Adipocyte (in vitro differentiated cells): ENCODE results near the gene AHNAK.
A peak's percentile ranks its signal among the peaks of the same experiment; 100 is the strongest.

Experiments
- DNase-seq: peaks from one replicate; pipeline ENCODE4 v3.0.0-alpha.2; 2015; ENCODE audit warnings: low read depth
- H3K27me3 ChIP-seq: replicated peaks from 2 replicates; pipeline ENCODE4 v1.7.0; 2013; ENCODE audit warnings: mild to moderate bottlenecking, low read length, moderate library complexity; ENCODE audit not compliant: control insufficient read depth, insufficient read depth
- H3K36me3 ChIP-seq: 2 replicates; pipeline ENCODE4 v1.7.0; 2013; ENCODE audit warnings: low read length, mild to moderate bottlenecking, moderate library complexity; ENCODE audit not compliant: control insufficient read depth, insufficient read depth, severe bottlenecking
- H3K4me1 ChIP-seq: 2 replicates; pipeline ENCODE4 v1.7.0; 2013; ENCODE audit warnings: mild to moderate bottlenecking, low read length, moderate library complexity; ENCODE audit not compliant: control insufficient read depth, insufficient read depth
- H3K4me3 ChIP-seq: 2 replicates; pipeline ENCODE4 v1.7.0; 2013; ENCODE audit warnings: mild to moderate bottlenecking, low read length, moderate library complexity
- H3K9ac ChIP-seq: 2 replicates; pipeline ENCODE4 v1.7.0; 2013; ENCODE audit warnings: mild to moderate bottlenecking, low read length, moderate library complexity
- H3K9me3 ChIP-seq: 2 replicates; pipeline ENCODE4 v1.7.0; 2013; ENCODE audit warnings: mild to moderate bottlenecking, low read length, moderate library complexity; ENCODE audit not compliant: control insufficient read depth

AHNAK gene

GRCh38 chr11:62463121-62463542, 83.5 kb downstream of the AHNAK start:
- Histone ChIP-seq H3K9ac (no peak overlapping the region), H3K9me3 (no peaks in the 10 kb centered on the region), H3K4me1 (peaks cover 32% of the 10 kb centered on the region), H3K36me3 (no peaks in the 10 kb centered on the region), H3K27me3 (no peaks in the 10 kb centered on the region), H3K4me3 (no peak overlapping the region)
- DNase-seq: no peak

- H3K27me3 ChIP-seq: no peaks in the 10 kb centered on the region
- no peaks in the 10 kb centered on the region for H3K36me3 ChIP-seq
- DNase-seq: no peak
- H3K4me1 ChIP-seq: peaks cover 35% of the 10 kb centered on the region
- peak overlapping the region; percentile 5 for H3K9ac ChIP-seq
- no peaks in the 10 kb centered on the region for H3K9me3 ChIP-seq
- no peak overlapping the region for H3K4me3 ChIP-seq
Measured at GRCh38 chr11:62462508-62462892, 84.1 kb downstream of the AHNAK start.

- peak; percentile 15 for DNase-seq
- Histone ChIP-seq H3K9me3 (no peaks in the 10 kb centered on the region), H3K9ac (peak overlapping the region; percentile 5), H3K4me3 (no peak overlapping the region), H3K4me1 (peaks cover 37% of the 10 kb centered on the region), H3K36me3 (no peaks in the 10 kb centered on the region), H3K27me3 (no peaks in the 10 kb centered on the region)
Measured at GRCh38 chr11:62461740-62462507, 84.7 kb downstream of the AHNAK start.

DNA sequence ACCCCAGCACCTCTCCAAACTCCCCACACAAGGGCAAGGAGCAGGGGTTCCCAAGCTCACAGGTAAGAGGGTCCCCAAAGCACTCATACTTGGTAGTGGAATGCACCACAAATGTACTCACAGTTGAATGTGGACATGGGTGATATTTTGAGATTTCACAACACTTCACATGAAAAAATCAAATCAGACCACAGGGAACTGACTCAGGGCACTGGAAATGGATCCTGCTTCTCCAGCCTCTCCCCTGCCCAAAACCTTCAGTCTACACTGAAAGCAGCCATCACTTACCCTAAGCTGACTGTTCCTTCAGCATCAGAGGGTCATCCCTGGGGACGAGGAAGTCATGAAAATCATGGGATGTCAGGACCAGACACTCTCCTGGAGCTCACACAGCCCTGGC, 87.5 kb downstream of the AHNAK start:
- no peaks in the 10 kb centered on the region for H3K9me3 ChIP-seq
- H3K27me3 ChIP-seq: no peaks in the 10 kb centered on the region
- peaks cover 37% of the 10 kb centered on the region for H3K4me1 ChIP-seq
- DNase-seq: peak; percentile 68
- no peak overlapping the region for H3K4me3 ChIP-seq
- no peaks in the 10 kb centered on the region for H3K36me3 ChIP-seq
- peak overlapping the region; percentile 23 for H3K9ac ChIP-seq

- no peak overlapping the region for H3K4me3 ChIP-seq
- H3K9ac ChIP-seq: peak overlapping the region; percentile 23
- H3K27me3 ChIP-seq: no peaks in the 10 kb centered on the region
- DNase-seq: peak; percentile 15
- peaks cover 37% of the 10 kb centered on the region for H3K4me1 ChIP-seq
- no peaks in the 10 kb centered on the region for H3K9me3 ChIP-seq
- H3K36me3 ChIP-seq: no peaks in the 10 kb centered on the region
Measured at GRCh38 chr11:62458212-62459002, 88.2 kb downstream of the AHNAK start.

- Histone ChIP-seq H3K4me3 (no peak overlapping the region), H3K9me3 (no peaks in the 10 kb centered on the region), H3K4me1 (peaks cover 33% of the 10 kb centered on the region), H3K36me3 (no peaks in the 10 kb centered on the region), H3K9ac (no peak overlapping the region), H3K27me3 (no peaks in the 10 kb centered on the region)
- DNase-seq: no peak
Measured at GRCh38 chr11:62457478-62457877, 89.1 kb downstream of the AHNAK start.

DNA sequence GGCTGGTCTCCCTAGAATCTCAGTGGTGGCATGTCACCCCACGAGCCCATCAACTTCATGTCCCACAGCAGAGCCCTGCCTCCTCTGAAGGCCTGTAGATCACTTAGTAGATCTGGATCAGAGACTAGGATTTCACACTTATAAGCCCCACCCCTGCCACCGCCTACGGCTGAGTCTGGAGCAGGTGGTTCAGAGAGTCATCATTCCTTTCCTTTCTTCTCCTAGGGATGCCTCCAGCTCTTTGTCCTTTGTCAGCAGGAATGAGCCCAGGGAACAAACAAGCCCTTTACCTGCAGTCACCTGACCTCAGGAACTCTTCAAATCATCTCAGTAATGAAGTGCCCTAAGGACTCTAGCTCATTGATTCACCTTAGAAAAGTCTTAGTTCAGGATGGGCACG, 90.0 kb downstream of the AHNAK start:
- Histone ChIP-seq H3K9me3 (no peaks in the 10 kb centered on the region), H3K4me3 (no peak overlapping the region), H3K9ac (no peak overlapping the region), H3K27me3 (no peaks in the 10 kb centered on the region), H3K4me1 (peaks cover 25% of the 10 kb centered on the region), H3K36me3 (no peaks in the 10 kb centered on the region)
- no peak for DNase-seq

DNA sequence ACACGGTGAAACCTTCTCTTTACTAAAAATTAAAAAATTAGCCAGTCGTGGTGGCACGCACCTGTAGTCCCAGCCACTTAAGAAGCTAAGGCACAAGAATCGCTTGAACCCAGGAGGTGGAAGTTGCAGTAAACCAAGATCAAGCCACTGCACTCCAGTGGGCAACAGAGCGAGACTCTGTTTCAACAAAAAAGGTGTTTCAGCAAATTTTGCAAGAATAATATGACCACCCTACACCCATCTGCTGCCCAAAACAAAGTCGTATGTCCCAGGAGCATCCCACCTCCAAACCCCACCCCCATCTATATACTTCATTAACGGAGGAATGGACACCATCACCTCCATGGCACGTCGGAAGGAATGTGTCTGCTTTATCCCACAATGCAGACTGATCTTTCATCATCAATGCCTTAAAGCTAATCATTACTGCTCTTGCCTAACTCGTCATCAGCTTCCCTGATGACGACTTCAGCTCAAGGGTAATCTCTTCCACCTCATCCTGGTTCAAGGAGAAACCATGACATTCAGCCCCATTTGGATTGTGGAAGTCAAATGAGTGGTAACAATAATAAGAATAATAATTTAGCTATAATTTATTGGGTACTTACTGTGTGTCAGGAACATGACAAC, 93.7 kb downstream of the AHNAK start:
- no peak for DNase-seq
- Histone ChIP-seq H3K4me1 (peaks cover 4% of the 10 kb centered on the region), H3K9ac (no peak overlapping the region), H3K4me3 (no peak overlapping the region), H3K9me3 (no peaks in the 10 kb centered on the region), H3K27me3 (no peaks in the 10 kb centered on the region), H3K36me3 (no peaks in the 10 kb centered on the region)

DNA sequence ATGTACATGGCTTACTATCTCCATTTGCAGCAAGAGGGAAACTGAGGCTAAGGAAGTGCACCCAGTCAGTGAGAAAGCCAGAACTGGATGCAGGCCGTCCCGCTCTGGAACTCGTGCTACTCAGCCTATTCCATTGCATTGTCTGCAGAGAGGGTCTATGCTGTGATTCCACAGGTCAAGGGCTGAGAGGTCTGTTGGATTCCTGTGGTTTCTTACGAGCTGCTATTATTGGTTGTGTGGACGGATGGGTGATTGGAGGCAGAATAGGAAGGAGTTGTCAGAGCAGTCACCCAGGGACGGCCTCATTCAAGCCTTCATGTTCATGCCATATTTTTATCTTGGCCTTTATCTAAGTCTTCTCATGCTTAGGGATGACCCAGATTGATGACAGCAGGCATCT, 94.3 kb downstream of the AHNAK start:
- no peaks in the 10 kb centered on the region for H3K27me3 ChIP-seq

GRCh38 chr11:62451241-62451621, 95.4 kb downstream of the AHNAK start:
- Histone ChIP-seq H3K9ac (no peak overlapping the region), H3K27me3 (no peaks in the 10 kb centered on the region), H3K36me3 (no peaks in the 10 kb centered on the region), H3K4me1 (peaks cover 1% of the 10 kb centered on the region), H3K4me3 (no peak overlapping the region), H3K9me3 (no peaks in the 10 kb centered on the region)
- DNase-seq: no peak

More for the DNA sequence above, 94.3 kb downstream of the AHNAK start:
- no peak for DNase-seq
- H3K4me1 ChIP-seq: peaks cover under 1% of the 10 kb centered on the region
- H3K9me3 ChIP-seq: no peaks in the 10 kb centered on the region
- no peaks in the 10 kb centered on the region for H3K36me3 ChIP-seq
- no peak overlapping the region for H3K9ac ChIP-seq
- H3K4me3 ChIP-seq: no peak overlapping the region

DNA sequence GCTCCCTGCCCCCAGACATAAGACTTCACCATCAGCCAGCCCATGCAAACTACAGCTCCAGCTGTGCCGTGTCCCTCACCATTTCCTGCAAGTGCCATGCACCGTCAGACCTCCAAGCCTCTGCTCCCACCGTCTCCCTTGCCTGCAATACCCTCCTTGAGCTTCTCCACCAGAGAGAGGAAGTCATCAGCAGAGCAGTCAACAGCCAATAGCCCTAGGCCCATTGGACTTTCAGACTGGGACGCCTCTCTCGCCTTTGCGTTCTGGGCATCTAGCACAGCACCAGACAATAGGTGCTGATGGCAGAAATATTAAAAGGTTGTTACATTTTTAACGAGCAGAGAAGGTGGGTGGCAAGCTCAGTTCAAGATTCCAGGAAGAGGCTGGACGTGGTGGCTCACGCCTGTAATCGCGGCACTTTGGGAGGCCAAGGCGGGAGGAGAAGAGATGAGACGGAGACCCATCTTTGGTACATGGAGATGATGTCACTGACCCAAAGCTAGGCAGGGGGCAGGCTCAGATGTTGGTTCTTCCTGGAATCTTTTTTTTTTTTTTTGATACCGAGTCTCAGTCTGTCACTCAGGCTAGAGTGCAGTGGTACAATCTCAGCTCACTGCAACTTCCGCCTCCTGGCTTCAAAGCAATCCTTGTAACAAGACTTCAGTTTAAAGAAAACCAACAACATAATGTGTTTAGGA, 95.9 kb downstream of the AHNAK start:
- Histone ChIP-seq H3K36me3 (no peaks in the 10 kb centered on the region), H3K9ac (no peak overlapping the region), H3K9me3 (no peaks in the 10 kb centered on the region), H3K27me3 (no peaks in the 10 kb centered on the region), H3K4me3 (no peak overlapping the region), H3K4me1 (peaks cover 7% of the 10 kb centered on the region)
- no peak for DNase-seq
